GM12872 (cell line): ENCODE results near the gene FAM20A.

Source experiments
- CTCF ChIP-seq: IDR thresholded peaks from 3 replicates; pipeline ENCODE4 v1.5.1; 2011; ENCODE audit warnings: low read depth, mild to moderate bottlenecking, low read length, moderate library complexity; ENCODE audit not compliant: insufficient read depth

The FAM20A gene

GRCh38 chr17:68559316-68559715 is 41.9 kb downstream of the FAM20A start:
- TF ChIP-seq CTCF, result no peak

- no peak for TF ChIP-seq CTCF
These were observed 44.6 kb downstream of the FAM20A start for GRCh38 chr17:68556551-68556950.

GRCh38 chr17:68544111-68544915 is 56.9 kb downstream of the FAM20A start:
- TF ChIP-seq CTCF, result no peak

GRCh38 chr17:68542698-68543463 is 58.3 kb downstream of the FAM20A start:
- no peak for TF ChIP-seq CTCF

- no peak for TF ChIP-seq CTCF
These were observed 59.4 kb downstream of the FAM20A start for GRCh38 chr17:68541816-68542215.

- no peak for TF ChIP-seq CTCF
These were observed 60.2 kb downstream of the FAM20A start for GRCh38 chr17:68540981-68541380.

- TF ChIP-seq CTCF, result peak; percentile 31; the same call in 1 of the 3 replicates
These were observed 61.4 kb downstream of the FAM20A start for GRCh38 chr17:68539548-68540467.
